Limb (tissue), 2 donors: Measurements from ENCODE around the gene FAM47A.

Experiments
- DNase-seq, 2 donors: peaks; one replicate each; pipeline ENCODE4 v3.0.0-alpha.2; 2016; ENCODE audit errors: extremely low spot score in 2 of 2

FAM47A gene

GRCh38 chrX:34132028-34132427, at the start of gene FAM47A:
Gene FAM47A, minus strand, starts transcription at chrX:34132314. Its CDS starts 36 bp downstream, at chrX:34132278.
- no peak for DNase-seq

- DNase-seq: no peak
Observed at GRCh38 chrX:34147345-34147744, 15.2 kb upstream of the FAM47A start.

GRCh38 chrX:34146906-34147305, 14.8 kb upstream of the FAM47A start:
- DNase-seq: no peak

GRCh38 chrX:34144246-34144645, 12.1 kb upstream of the FAM47A start:
- DNase-seq: no peak

GRCh38 chrX:34140816-34141215, 8.7 kb upstream of the FAM47A start:
- no peak for DNase-seq

GRCh38 chrX:34130980-34131744, 952 bp downstream of the FAM47A start:
- no peak for DNase-seq

- no peak for DNase-seq
Observed at GRCh38 chrX:34130501-34130900, 1.6 kb downstream of the FAM47A start.

GRCh38 chrX:34126011-34126410, 6.1 kb downstream of the FAM47A start:
- DNase-seq: no peak

GRCh38 chrX:34119122-34119521, 13.0 kb downstream of the FAM47A start:
- DNase-seq: no peak

GRCh38 chrX:34112459-34112858, 19.7 kb downstream of the FAM47A start:
- no peak for DNase-seq
